Stimulated activated CD8-positive, alpha-beta memory T cell treated with anti-CD3 and anti-CD28 coated beads, Interleukin-15, amount 100 ng/mL, for 48 hours (primary cell): ENCODE data around the gene EFHC1.
"Not testable (repeated sequence)": the region's sequence is repeated elsewhere in the genome, so short reads cannot be mapped to it uniquely, and the experiment has no call there.

ENCODE experiments used
- DNase-seq, 2 donors: peaks; one replicate each; pipeline ENCODE4 v3.0.0-alpha.2; 2020; ENCODE audit warnings: low read depth in 2 of 2

The EFHC1 gene

GRCh38 chr6:52419809-52420667 is at the start of gene EFHC1:
Gene EFHC1 (plus strand): TSS chr6:52420342. CDS start chr6:52420411, 69 bp downstream.
- DNase-seq: peak; percentile 97 to 98

- DNase-seq: no peak
These were observed 48.4 kb upstream of the EFHC1 start for GRCh38 chr6:52371656-52372191.

GRCh38 chr6:52373151-52373690 is 46.9 kb upstream of the EFHC1 start:
- DNase-seq: no peak

- no peak for DNase-seq
These were observed 45.9 kb upstream of the EFHC1 start for GRCh38 chr6:52374247-52374646.

- no peak for DNase-seq
These were observed 44.2 kb upstream of the EFHC1 start for GRCh38 chr6:52375780-52376556.

GRCh38 chr6:52376763-52377162 is 43.4 kb upstream of the EFHC1 start:
- DNase-seq: no peak

GRCh38 chr6:52377538-52378221 is 42.5 kb upstream of the EFHC1 start:
- no peak for DNase-seq

GRCh38 chr6:52381249-52381648 is 38.9 kb upstream of the EFHC1 start:
- DNase-seq: no peak

- DNase-seq: no peak
These were observed 35.9 kb upstream of the EFHC1 start for GRCh38 chr6:52384145-52384766.

GRCh38 chr6:52385074-52385473 is 35.1 kb upstream of the EFHC1 start:
- no peak for DNase-seq

- not testable (repeated sequence) for DNase-seq
These were observed 32.0 kb upstream of the EFHC1 start for GRCh38 chr6:52388119-52388518.

- no peak for DNase-seq
These were observed 31.4 kb upstream of the EFHC1 start for GRCh38 chr6:52388790-52389189.

GRCh38 chr6:52389264-52389625 is 30.9 kb upstream of the EFHC1 start:
- DNase-seq: no peak

GRCh38 chr6:52389626-52390360 is 30.3 kb upstream of the EFHC1 start:
- peak; percentile 21 to 42 for DNase-seq

GRCh38 chr6:52390361-52390727 is 29.8 kb upstream of the EFHC1 start:
- DNase-seq: peak in 1 of 2 donors; percentile 26

GRCh38 chr6:52391599-52391998 is 28.5 kb upstream of the EFHC1 start:
- DNase-seq: no peak

- DNase-seq: no peak
These were observed 27.2 kb upstream of the EFHC1 start for GRCh38 chr6:52392944-52393343.

- no peak for DNase-seq
These were observed 26.4 kb upstream of the EFHC1 start for GRCh38 chr6:52393780-52394179.

GRCh38 chr6:52394251-52394666 is 25.9 kb upstream of the EFHC1 start:
- DNase-seq: peak in 1 of 2 donors; percentile 12

- no peak for DNase-seq
These were observed 24.2 kb upstream of the EFHC1 start for GRCh38 chr6:52395969-52396368.
